OCI-LY3 (cell line): ENCODE results near the gene INTS6.
A peak's percentile ranks its signal among the peaks of the same experiment; 100 is the strongest.

Experiments
- H2AFZ ChIP-seq: fragments of 200-600, 300-600 bp; shearing (Covaris generic); 2 replicates; pipeline ENCODE4 v1.6.0; 2014; ENCODE audit warnings: antibody characterized with exemption, low read depth, low read length
- H3K27ac ChIP-seq: fragments of 200-600, 300-600 bp; sonication (generic); 2 replicates; pipeline ENCODE4 v1.5.1; 2014; ENCODE audit warnings: mild to moderate bottlenecking, low read length, moderate library complexity, mixed read lengths
- H3K27me3 ChIP-seq: fragments of 200-600, 300-600 bp; sonication (generic); 2 replicates; pipeline ENCODE4 v1.6.1; 2014; ENCODE audit warnings: low read depth, low read length, mixed read lengths
- H3K36me3 ChIP-seq: fragments of 200-600, 300-600 bp; sonication (generic); replicated peaks from 2 replicates; pipeline ENCODE3; 2014; ENCODE audit warnings: low read depth, low read length, mixed read lengths
- H3K4me1 ChIP-seq: fragments of 300-600, 200-600 bp; sonication (generic); 2 replicates; pipeline ENCODE4 v1.6.1; 2014; ENCODE audit warnings: low read length, mixed read lengths
- H3K4me2 ChIP-seq: fragments of 200-600, 300-600 bp; sonication (generic); 2 replicates; pipeline ENCODE4 v1.6.1; 2014; ENCODE audit warnings: low read length, mixed read lengths
- H3K4me3 ChIP-seq: fragments of 300-600, 200-600 bp; sonication (generic); 2 replicates; pipeline ENCODE4 v1.5.1; 2014; ENCODE audit warnings: antibody characterized with exemption, mild to moderate bottlenecking, low read length, moderate library complexity
- H3K79me2 ChIP-seq: fragments of 300-600, 200-600 bp; shearing (Covaris generic); 2 replicates; pipeline ENCODE4 v1.6.1; 2014; ENCODE audit warnings: mild to moderate bottlenecking, low read length, mixed read lengths
- H3K9ac ChIP-seq: fragments of 300-600, 200-600 bp; shearing (Covaris generic); 2 replicates; pipeline ENCODE4 v1.6.0; 2014; ENCODE audit warnings: mild to moderate bottlenecking, low read length, moderate library complexity
- H3K9me3 ChIP-seq: fragments of 200-600, 300-600 bp; shearing (Covaris generic); 2 replicates; pipeline ENCODE4 v1.6.1; 2014; ENCODE audit warnings: low read length, mixed read lengths; ENCODE audit not compliant: insufficient read depth
- H4K20me1 ChIP-seq: fragments of 200-600, 300-600 bp; sonication (generic); 2 replicates; pipeline ENCODE4 v1.6.1; 2016; ENCODE audit warnings: low read length, mixed read lengths; ENCODE audit not compliant: insufficient read depth
- EZH2phosphoT487 ChIP-seq: fragments of 200-600 bp; shearing (Covaris generic); IDR thresholded peaks from 2 replicates; pipeline ENCODE4 v1.6.1; 2018; ENCODE audit warnings: antibody characterized with exemption, mixed run types, low read depth
- TF ChIP-seq, protein P1 (sequence below): fragments of 200-600, 300-600 bp; sonication (generic); IDR thresholded peaks from 2 replicates; pipeline ENCODE4 v1.5.1; 2014; ENCODE audit warnings: antibody characterized with exemption, low read length, low read depth

The INTS6 gene

DNA sequence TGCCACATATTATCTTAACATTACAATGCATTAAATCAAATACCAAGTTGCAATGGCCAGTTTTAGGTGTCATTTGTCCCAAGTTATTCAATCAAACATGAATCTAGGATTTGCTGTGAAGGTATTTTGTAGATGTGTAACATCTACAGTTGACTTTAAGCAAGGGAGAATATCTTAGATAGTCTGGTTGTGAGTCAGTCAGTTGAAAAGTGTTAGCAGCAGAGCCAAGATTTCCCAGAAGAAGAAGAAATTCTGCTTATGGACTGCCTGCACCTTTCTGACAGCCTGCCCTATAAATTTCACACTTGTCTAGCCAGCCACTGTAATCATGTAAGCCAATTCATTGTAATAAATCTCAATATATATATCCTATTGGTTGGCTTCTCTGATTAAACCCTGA, 41.3 kb upstream of the INTS6 start:
- H3K27ac ChIP-seq: no peak overlapping the region
- no peaks in the 10 kb centered on the region for H3K9me3 ChIP-seq
- TF ChIP-seq EZH2phosphoT487: no peak
- TF ChIP-seq, protein P1, sequence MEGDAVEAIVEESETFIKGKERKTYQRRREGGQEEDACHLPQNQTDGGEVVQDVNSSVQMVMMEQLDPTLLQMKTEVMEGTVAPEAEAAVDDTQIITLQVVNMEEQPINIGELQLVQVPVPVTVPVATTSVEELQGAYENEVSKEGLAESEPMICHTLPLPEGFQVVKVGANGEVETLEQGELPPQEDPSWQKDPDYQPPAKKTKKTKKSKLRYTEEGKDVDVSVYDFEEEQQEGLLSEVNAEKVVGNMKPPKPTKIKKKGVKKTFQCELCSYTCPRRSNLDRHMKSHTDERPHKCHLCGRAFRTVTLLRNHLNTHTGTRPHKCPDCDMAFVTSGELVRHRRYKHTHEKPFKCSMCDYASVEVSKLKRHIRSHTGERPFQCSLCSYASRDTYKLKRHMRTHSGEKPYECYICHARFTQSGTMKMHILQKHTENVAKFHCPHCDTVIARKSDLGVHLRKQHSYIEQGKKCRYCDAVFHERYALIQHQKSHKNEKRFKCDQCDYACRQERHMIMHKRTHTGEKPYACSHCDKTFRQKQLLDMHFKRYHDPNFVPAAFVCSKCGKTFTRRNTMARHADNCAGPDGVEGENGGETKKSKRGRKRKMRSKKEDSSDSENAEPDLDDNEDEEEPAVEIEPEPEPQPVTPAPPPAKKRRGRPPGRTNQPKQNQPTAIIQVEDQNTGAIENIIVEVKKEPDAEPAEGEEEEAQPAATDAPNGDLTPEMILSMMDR: no peak
- H3K4me3 ChIP-seq: no peak overlapping the region
- no peak overlapping the region for H2AFZ ChIP-seq
- no peak overlapping the region for H3K9ac ChIP-seq
- H3K36me3 ChIP-seq: no peaks in the 10 kb centered on the region
- H3K4me1 ChIP-seq: peaks cover 2% of the 10 kb centered on the region; the same call in 1 of the 2 replicates
- no peak overlapping the region for H3K4me2 ChIP-seq
- no peaks in the 10 kb centered on the region for H3K27me3 ChIP-seq
- H4K20me1 ChIP-seq: no peaks in the 10 kb centered on the region
- H3K79me2 ChIP-seq: no peaks in the 10 kb centered on the region

DNA sequence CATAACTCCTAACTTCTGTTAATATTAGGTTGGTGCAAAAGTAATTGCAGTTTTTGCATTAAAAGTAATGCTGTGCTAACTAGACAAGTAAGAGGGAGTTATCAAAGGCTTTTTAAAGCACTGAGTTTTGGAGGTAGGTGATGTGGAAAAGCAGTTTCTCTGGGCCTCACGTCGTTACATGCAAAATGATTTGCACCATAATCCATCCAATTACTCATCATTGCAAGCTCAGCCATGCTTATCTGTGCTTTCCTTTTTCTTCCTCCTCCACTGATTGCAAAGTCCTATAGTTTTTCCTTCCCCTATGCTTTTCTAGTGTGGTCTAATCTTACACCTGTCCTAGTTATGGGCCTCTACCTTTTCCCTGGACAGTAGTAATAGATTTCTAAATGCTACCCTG, 35.4 kb upstream of the INTS6 start:
- Histone ChIP-seq H4K20me1 (no peaks in the 10 kb centered on the region), H3K9ac (no peak overlapping the region), H2AFZ (no peak overlapping the region), H3K27me3 (no peaks in the 10 kb centered on the region), H3K79me2 (no peaks in the 10 kb centered on the region), H3K4me1 (no peaks in the 10 kb centered on the region), H3K27ac (no peak overlapping the region), H3K36me3 (no peaks in the 10 kb centered on the region), H3K4me2 (no peak overlapping the region), H3K4me3 (no peak overlapping the region), H3K9me3 (no peaks in the 10 kb centered on the region)
- no peak for TF ChIP-seq EZH2phosphoT487
- TF ChIP-seq, protein P1: no peak

DNA sequence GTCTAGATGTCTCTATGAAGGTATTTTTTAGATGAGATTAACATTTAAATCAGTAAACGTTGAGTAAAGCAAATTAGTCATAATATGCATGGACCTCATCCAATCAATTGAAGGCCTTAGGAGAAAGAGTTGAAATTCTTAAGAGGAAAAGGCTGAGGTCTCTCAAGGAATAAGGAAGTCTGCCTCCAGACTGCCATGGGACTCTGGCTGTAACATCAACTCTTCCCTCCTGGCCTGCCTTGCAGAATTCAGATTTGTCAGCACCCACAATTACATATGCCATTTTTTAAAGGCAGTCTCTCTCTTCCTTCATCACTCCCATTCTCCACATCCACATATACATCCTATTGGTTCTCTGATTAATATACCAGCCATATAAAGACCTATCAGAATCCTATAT, 28.8 kb upstream of the INTS6 start:
- Histone ChIP-seq H3K4me2 (no peak overlapping the region), H3K27me3 (no peaks in the 10 kb centered on the region), H3K4me3 (no peak overlapping the region), H3K36me3 (no peaks in the 10 kb centered on the region), H3K4me1 (peaks cover 20% of the 10 kb centered on the region), H3K9me3 (no peaks in the 10 kb centered on the region), H3K27ac (no peak overlapping the region), H3K79me2 (no peaks in the 10 kb centered on the region), H4K20me1 (no peaks in the 10 kb centered on the region), H3K9ac (no peak overlapping the region), H2AFZ (no peak overlapping the region)
- TF ChIP-seq EZH2phosphoT487: no peak

DNA sequence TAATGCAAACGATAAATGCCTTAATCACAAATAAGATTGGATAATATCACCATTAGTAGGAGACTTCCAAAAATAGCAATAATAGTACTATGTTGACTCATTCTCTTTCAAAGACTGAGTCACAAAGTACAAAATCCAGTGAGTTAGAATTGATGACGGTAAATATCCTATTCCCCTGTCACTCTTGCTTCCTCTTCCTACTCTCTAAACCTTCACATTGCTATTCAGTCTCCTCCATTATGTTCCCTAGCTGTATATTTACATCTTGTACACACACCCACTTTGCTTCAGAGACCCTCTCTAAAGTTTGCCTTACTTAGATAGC, 26.3 kb upstream of the INTS6 start:
- H3K9me3 ChIP-seq: no peaks in the 10 kb centered on the region
- H3K4me2 ChIP-seq: peak overlapping the region; percentile 51
- H3K27ac ChIP-seq: no peak overlapping the region
- no peak overlapping the region for H3K9ac ChIP-seq
- H4K20me1 ChIP-seq: no peaks in the 10 kb centered on the region
- no peaks in the 10 kb centered on the region for H3K79me2 ChIP-seq
- H3K4me3 ChIP-seq: peak overlapping the region; percentile 17
- peaks cover 23% of the 10 kb centered on the region for H3K4me1 ChIP-seq
- H2AFZ ChIP-seq: no peak overlapping the region
- no peaks in the 10 kb centered on the region for H3K27me3 ChIP-seq
- TF ChIP-seq, protein P1: no peak
- no peaks in the 10 kb centered on the region for H3K36me3 ChIP-seq
